GM20000 (cell line): ENCODE results near the gene PPP3CB.

ENCODE experiments used
- DNase-seq: peaks from one replicate; pipeline ENCODE4 v3.0.0; 2012; ENCODE audit warnings: low spot score
- CTCF ChIP-seq: IDR thresholded peaks from 2 replicates; pipeline ENCODE4 v1.5.1; 2012; ENCODE audit warnings: mild to moderate bottlenecking, control low read depth; ENCODE audit errors: extremely low read depth, missing control alignments

The PPP3CB gene

GRCh38 chr10:73480158-73480557 lies 15.7 kb downstream of the PPP3CB start:
- TF ChIP-seq CTCF = no peak
- peak; percentile 49 for DNase-seq

GRCh38 chr10:73478636-73479035 lies 17.2 kb downstream of the PPP3CB start:
- TF ChIP-seq CTCF = no peak
- peak; percentile 24 for DNase-seq

- TF ChIP-seq CTCF = no peak
- DNase-seq = no peak
Measured at GRCh38 chr10:73471226-73471625, 24.6 kb downstream of the PPP3CB start.

GRCh38 chr10:73469579-73469978 lies 26.2 kb downstream of the PPP3CB start:
- DNase-seq = no peak

GRCh38 chr10:73467206-73467605 lies 28.6 kb downstream of the PPP3CB start:
- peak; percentile 25 for DNase-seq
- TF ChIP-seq CTCF = no peak

More at GRCh38 chr10:73469579-73469978, 26.2 kb downstream of the PPP3CB start:
- no peak for TF ChIP-seq CTCF

- DNase-seq = no peak
- TF ChIP-seq CTCF = no peak
Measured at GRCh38 chr10:73465978-73466726, 29.7 kb downstream of the PPP3CB start.

GRCh38 chr10:73460897-73461296 lies 34.9 kb downstream of the PPP3CB start:
- DNase-seq = no peak
- TF ChIP-seq CTCF = no peak
